ENCODE data around the gene TIGD6.

Gene TIGD6

DNA sequence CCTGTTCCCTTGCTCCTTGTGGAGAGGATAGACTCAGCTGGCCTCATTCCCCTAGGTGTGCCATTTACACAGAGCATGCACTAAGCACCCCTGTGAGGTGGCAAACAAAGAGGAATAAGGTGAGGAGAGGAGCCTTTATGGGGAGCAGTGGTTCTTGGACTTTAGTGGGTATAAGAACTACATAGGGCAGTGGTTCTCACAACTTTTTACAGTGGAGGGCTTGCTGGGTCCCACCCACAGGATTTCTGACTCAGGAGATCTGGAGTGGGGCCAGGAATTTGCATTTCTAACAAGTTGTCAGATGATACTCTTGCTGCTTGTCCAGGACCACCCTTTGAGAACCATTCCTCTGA is 43.9 kb upstream of the TIGD6 start:
- Histone ChIP-seq H3K4me2 (ENCODE audit: insufficient read depth, low read length, poor library complexity, severe bottlenecking) (no peak overlapping the region), H2AK5ac (ENCODE audit: low read depth, low read length) (no peak overlapping the region), H4K8ac (ENCODE audit: low read depth, low read length) (no peak overlapping the region), H2BK120ac (ENCODE audit: low read depth, low read length) (no peak overlapping the region), H3K4me3 (ENCODE audit: low read length in 2 of 2) (no peak overlapping the region), H2AFZ (ENCODE audit: low read length) (no peak overlapping the region), H3K9ac (ENCODE audit: low read depth, low read length, poor library complexity) (no peak overlapping the region), H3K79me1 (ENCODE audit: low read depth, low read length) (no peaks in the 10 kb centered on the region), H3K4ac (ENCODE audit: low read length) (no peak overlapping the region), H3K9me3 (replicated peaks in 1 of 2; ENCODE audit: control insufficient read depth in 2 of 2, insufficient read depth in 1 of 2, low read depth in 1 of 2, low read length in 2 of 2) (no peaks in the 10 kb centered on the region), H2BK15ac (ENCODE audit: low read length) (no peak overlapping the region), H3K14ac (ENCODE audit: low read length) (no peak overlapping the region), H2BK12ac (ENCODE audit: low read length) (no peak overlapping the region), H3K36me3 (replicated peaks in 1 of 2; ENCODE audit: control insufficient read depth in 2 of 2, insufficient read depth in 2 of 2, low read length in 2 of 2) (peaks cover 53 to 93% of the 10 kb centered on the region in 2 donors), H3K4me1 (ENCODE audit: control insufficient read depth in 2 of 2, insufficient read depth in 1 of 2, low read depth in 1 of 2, low read length in 2 of 2) (no peaks in the 10 kb centered on the region), H4K91ac (ENCODE audit: low read depth, low read length, poor library complexity) (no peak overlapping the region), H3K18ac (ENCODE audit: low read length) (no peak overlapping the region), H3K27me3 (ENCODE audit: control insufficient read depth in 3 of 3, insufficient read depth in 3 of 3, low read depth in 1 of 3, low read length in 3 of 3) (no peaks in the 10 kb centered on the region), H3K27ac (replicated peaks; ENCODE audit: low read length) (no peak overlapping the region), H3K23ac (ENCODE audit: low read depth, low read length, poor library complexity) (no peak overlapping the region), H2BK5ac (ENCODE audit: low read length) (no peak overlapping the region)
- DNase-seq (ENCODE audit: low spot score), result no peak

DNA sequence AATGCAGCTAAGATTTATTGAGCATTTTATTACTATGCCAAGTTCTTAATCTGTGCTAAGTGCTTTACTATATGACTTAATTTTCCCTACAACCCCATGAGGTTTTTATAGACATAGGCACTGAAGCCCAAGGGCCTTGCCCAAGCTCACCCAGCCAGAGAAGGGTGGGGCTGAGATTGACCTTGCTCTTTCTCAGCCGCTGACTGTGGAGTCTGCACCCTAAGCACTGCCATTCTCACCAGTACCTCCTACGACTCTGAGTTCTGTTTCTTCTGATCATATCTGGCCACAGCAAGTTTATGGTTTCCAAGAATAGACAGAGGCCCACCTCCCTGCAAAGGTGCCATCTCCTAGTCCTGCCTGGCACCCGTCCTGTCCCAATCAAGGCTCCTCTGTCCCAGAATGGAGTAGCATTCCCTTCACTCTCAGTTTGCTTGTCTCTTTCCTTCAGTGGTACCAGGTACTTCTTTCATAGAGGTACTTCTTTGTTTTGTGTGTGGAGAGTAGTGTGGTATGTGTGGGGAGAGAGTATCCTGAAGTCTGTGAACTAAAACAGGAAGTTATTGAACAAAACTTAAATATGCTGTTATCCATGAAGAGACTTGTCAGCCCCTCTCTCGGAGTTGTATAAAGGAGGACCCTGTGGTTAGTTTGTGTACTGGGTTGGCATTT is 43.3 kb upstream of the TIGD6 start:
- no peaks in the 10 kb centered on the region for H3K4me1 ChIP-seq (ENCODE audit: control insufficient read depth in 2 of 2, insufficient read depth in 1 of 2, low read depth in 1 of 2, low read length in 2 of 2)
- no peak overlapping the region for H4K8ac ChIP-seq (ENCODE audit: low read depth, low read length)
- H3K9me3 ChIP-seq (replicated peaks in 1 of 2; ENCODE audit: control insufficient read depth in 2 of 2, insufficient read depth in 1 of 2, low read depth in 1 of 2, low read length in 2 of 2), result no peaks in the 10 kb centered on the region
- no peak for DNase-seq (ENCODE audit: low spot score)
- no peak overlapping the region for H3K14ac ChIP-seq (ENCODE audit: low read length)
- H2AK5ac ChIP-seq (ENCODE audit: low read depth, low read length), result no peak overlapping the region
- WGBS, 2 donors (ENCODE audit: extremely low coverage in 2 of 2, insufficient read length in 2 of 2, insufficient replicate concordance in 1 of 2), result no CpG with 5 or more reads among the region's 4 CpGs
- no peak overlapping the region for H2AFZ ChIP-seq (ENCODE audit: low read length)
- no peak overlapping the region for H3K4me2 ChIP-seq (ENCODE audit: insufficient read depth, low read length, poor library complexity, severe bottlenecking)
- H3K9ac ChIP-seq (ENCODE audit: low read depth, low read length, poor library complexity), result no peak overlapping the region
- no peak overlapping the region for H2BK12ac ChIP-seq (ENCODE audit: low read length)
- H2BK5ac ChIP-seq (ENCODE audit: low read length), result no peak overlapping the region
- H3K27me3 ChIP-seq (ENCODE audit: control insufficient read depth in 3 of 3, insufficient read depth in 3 of 3, low read depth in 1 of 3, low read length in 3 of 3), result no peaks in the 10 kb centered on the region
- no peak overlapping the region for H3K23ac ChIP-seq (ENCODE audit: low read depth, low read length, poor library complexity)
- no peak overlapping the region for H4K91ac ChIP-seq (ENCODE audit: low read depth, low read length, poor library complexity)
- H2BK120ac ChIP-seq (ENCODE audit: low read depth, low read length), result no peak overlapping the region
- no peak overlapping the region for H2BK15ac ChIP-seq (ENCODE audit: low read length)
- no peak overlapping the region for H3K27ac ChIP-seq (replicated peaks; ENCODE audit: low read length)
- H3K18ac ChIP-seq (ENCODE audit: low read length), result no peak overlapping the region
- no peak overlapping the region for H3K4me3 ChIP-seq (ENCODE audit: low read length in 2 of 2)
- no peak overlapping the region for H3K4ac ChIP-seq (ENCODE audit: low read length)
- no peaks in the 10 kb centered on the region for H3K79me1 ChIP-seq (ENCODE audit: low read depth, low read length)
- peaks cover 50 to 93% of the 10 kb centered on the region in 2 donors for H3K36me3 ChIP-seq (replicated peaks in 1 of 2; ENCODE audit: control insufficient read depth in 2 of 2, insufficient read depth in 2 of 2, low read length in 2 of 2)

DNA sequence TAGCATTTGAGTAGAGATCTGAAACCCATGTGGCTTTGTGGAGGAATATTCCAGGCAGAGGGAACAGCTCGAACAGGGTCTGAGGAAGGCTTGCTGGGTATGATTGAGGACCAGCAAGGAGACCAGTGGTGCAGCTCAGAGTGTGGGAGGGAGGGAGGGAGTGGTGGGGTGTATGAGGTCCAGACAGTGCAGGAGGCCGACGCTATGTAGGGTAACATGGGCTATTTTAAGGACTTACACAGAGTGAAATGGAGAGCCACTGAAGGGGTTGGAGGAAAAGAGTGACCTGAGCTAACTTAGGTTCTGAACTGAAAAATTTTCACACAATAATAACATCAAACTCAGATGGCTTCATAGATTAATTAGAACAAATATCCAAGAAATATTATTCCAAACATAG is 42.0 kb upstream of the TIGD6 start:
- Histone ChIP-seq H3K36me3 (replicated peaks in 1 of 2; ENCODE audit: control insufficient read depth in 2 of 2, insufficient read depth in 2 of 2, low read length in 2 of 2) (peaks cover 43 to 93% of the 10 kb centered on the region in 2 donors), H3K27ac (replicated peaks; ENCODE audit: low read length) (no peak overlapping the region), H3K14ac (ENCODE audit: low read length) (no peak overlapping the region), H3K79me1 (ENCODE audit: low read depth, low read length) (no peaks in the 10 kb centered on the region), H3K18ac (ENCODE audit: low read length) (no peak overlapping the region), H2BK15ac (ENCODE audit: low read length) (no peak overlapping the region), H3K27me3 (ENCODE audit: control insufficient read depth in 3 of 3, insufficient read depth in 3 of 3, low read depth in 1 of 3, low read length in 3 of 3) (no peaks in the 10 kb centered on the region), H2AFZ (ENCODE audit: low read length) (no peak overlapping the region), H3K4ac (ENCODE audit: low read length) (no peak overlapping the region), H2BK5ac (ENCODE audit: low read length) (no peak overlapping the region), H4K91ac (ENCODE audit: low read depth, low read length, poor library complexity) (no peak overlapping the region), H2AK5ac (ENCODE audit: low read depth, low read length) (no peak overlapping the region), H4K8ac (ENCODE audit: low read depth, low read length) (no peak overlapping the region), H3K4me2 (ENCODE audit: insufficient read depth, low read length, poor library complexity, severe bottlenecking) (no peak overlapping the region), H3K9ac (ENCODE audit: low read depth, low read length, poor library complexity) (no peak overlapping the region), H3K4me1 (ENCODE audit: control insufficient read depth in 2 of 2, insufficient read depth in 1 of 2, low read depth in 1 of 2, low read length in 2 of 2) (no peaks in the 10 kb centered on the region), H3K23ac (ENCODE audit: low read depth, low read length, poor library complexity) (no peak overlapping the region), H3K9me3 (replicated peaks in 1 of 2; ENCODE audit: control insufficient read depth in 2 of 2, insufficient read depth in 1 of 2, low read depth in 1 of 2, low read length in 2 of 2) (no peaks in the 10 kb centered on the region), H2BK120ac (ENCODE audit: low read depth, low read length) (no peak overlapping the region), H3K4me3 (ENCODE audit: low read length in 2 of 2) (no peak overlapping the region), H2BK12ac (ENCODE audit: low read length) (no peak overlapping the region)
- DNase-seq (ENCODE audit: low spot score), result no peak
- WGBS, 2 donors (ENCODE audit: extremely low coverage in 2 of 2, insufficient read length in 2 of 2, insufficient replicate concordance in 1 of 2), result no CpG with 5 or more reads among the region's 3 CpGs

DNA sequence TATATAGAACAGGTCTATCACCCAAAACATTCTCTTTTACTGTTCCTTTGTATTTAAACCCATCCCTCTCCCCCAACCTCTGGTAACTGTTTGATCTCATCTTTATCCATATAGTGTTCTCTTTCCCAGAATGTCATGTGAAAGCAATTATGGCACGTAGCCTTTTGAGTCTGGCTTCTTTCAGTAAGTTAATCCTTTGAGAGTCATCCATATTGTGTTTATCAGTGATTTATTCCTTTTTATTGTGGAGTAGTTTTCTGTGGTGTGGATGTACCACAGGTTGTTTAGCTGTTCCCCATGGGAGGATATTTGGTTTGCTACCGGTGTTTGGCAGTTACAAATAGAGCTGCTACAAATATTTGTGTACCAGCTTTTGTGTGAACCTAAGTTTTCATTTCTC is 38.1 kb upstream of the TIGD6 start:
- Histone ChIP-seq H3K14ac (ENCODE audit: low read length) (no peak overlapping the region), H3K18ac (ENCODE audit: low read length) (no peak overlapping the region), H3K4ac (ENCODE audit: low read length) (no peak overlapping the region), H2AK5ac (ENCODE audit: low read depth, low read length) (no peak overlapping the region), H3K27ac (replicated peaks; ENCODE audit: low read length) (no peak overlapping the region), H3K9ac (ENCODE audit: low read depth, low read length, poor library complexity) (no peak overlapping the region), H3K9me3 (replicated peaks in 1 of 2; ENCODE audit: control insufficient read depth in 2 of 2, insufficient read depth in 1 of 2, low read depth in 1 of 2, low read length in 2 of 2) (no peaks in the 10 kb centered on the region), H2BK12ac (ENCODE audit: low read length) (no peak overlapping the region), H3K36me3 (replicated peaks in 1 of 2; ENCODE audit: control insufficient read depth in 2 of 2, insufficient read depth in 2 of 2, low read length in 2 of 2) (peaks cover 33 to 100% of the 10 kb centered on the region in 2 donors), H4K91ac (ENCODE audit: low read depth, low read length, poor library complexity) (no peak overlapping the region), H4K8ac (ENCODE audit: low read depth, low read length) (no peak overlapping the region), H3K4me2 (ENCODE audit: insufficient read depth, low read length, poor library complexity, severe bottlenecking) (no peak overlapping the region), H3K27me3 (ENCODE audit: control insufficient read depth in 3 of 3, insufficient read depth in 3 of 3, low read depth in 1 of 3, low read length in 3 of 3) (no peaks in the 10 kb centered on the region), H2AFZ (ENCODE audit: low read length) (no peak overlapping the region), H3K4me3 (ENCODE audit: low read length in 2 of 2) (no peak overlapping the region), H3K23ac (ENCODE audit: low read depth, low read length, poor library complexity) (no peak overlapping the region), H2BK15ac (ENCODE audit: low read length) (no peak overlapping the region), H2BK5ac (ENCODE audit: low read length) (no peak overlapping the region), H3K79me1 (ENCODE audit: low read depth, low read length) (no peaks in the 10 kb centered on the region), H3K4me1 (ENCODE audit: control insufficient read depth in 2 of 2, insufficient read depth in 1 of 2, low read depth in 1 of 2, low read length in 2 of 2) (no peaks in the 10 kb centered on the region), H2BK120ac (ENCODE audit: low read depth, low read length) (no peak overlapping the region)
- no CpG with 5 or more reads among the region's 2 CpGs for WGBS, 2 donors (ENCODE audit: extremely low coverage in 2 of 2, insufficient read length in 2 of 2, insufficient replicate concordance in 1 of 2)
- DNase-seq (ENCODE audit: low spot score), result no peak

Data from neuronal stem cell (in vitro differentiated cells).